Activated CD8-positive, alpha-beta memory T cell treated with anti-CD3 and anti-CD28 coated beads for 1 hour (primary cell): ENCODE results near the gene WFIKKN1.
"Not testable (repeated sequence)": the region's sequence is repeated elsewhere in the genome, so short reads cannot be mapped to it uniquely, and the experiment has no call there.

Source experiments
- DNase-seq, 2 donors: peaks; one replicate each; pipeline ENCODE4 v3.0.0-alpha.2; 2020; ENCODE audit warnings: low read depth in 1 of 2; ENCODE audit errors: extremely low read depth in 1 of 2

The WFIKKN1 gene

GRCh38 chr16:593807-594206 is 37.0 kb upstream of the WFIKKN1 start:
- DNase-seq, result no peak

- no peak for DNase-seq
These were observed 35.7 kb upstream of the WFIKKN1 start for GRCh38 chr16:595094-595528.

GRCh38 chr16:595942-596735 is 34.6 kb upstream of the WFIKKN1 start:
- DNase-seq, result no peak

- no peak for DNase-seq
These were observed 34.1 kb upstream of the WFIKKN1 start for GRCh38 chr16:596736-597060.

GRCh38 chr16:597655-598054 is 33.1 kb upstream of the WFIKKN1 start:
- not testable (repeated sequence) for DNase-seq

- DNase-seq, result no peak
These were observed 31.7 kb upstream of the WFIKKN1 start for GRCh38 chr16:598823-599739.

GRCh38 chr16:600781-601180 is 30.0 kb upstream of the WFIKKN1 start:
- DNase-seq, result no peak

GRCh38 chr16:603933-604332 is 26.9 kb upstream of the WFIKKN1 start:
- DNase-seq, result no peak

GRCh38 chr16:606656-607307 is 24.0 kb upstream of the WFIKKN1 start:
- no peak for DNase-seq

- DNase-seq, result no peak
These were observed 22.8 kb upstream of the WFIKKN1 start for GRCh38 chr16:608019-608418.

- no peak for DNase-seq
These were observed 21.5 kb upstream of the WFIKKN1 start for GRCh38 chr16:609316-609715.

GRCh38 chr16:609984-610383 is 20.8 kb upstream of the WFIKKN1 start:
- DNase-seq, result no peak

GRCh38 chr16:610513-611381 is 20.0 kb upstream of the WFIKKN1 start:
- peak in 1 of 2 donors; percentile 35 for DNase-seq

- no peak for DNase-seq
These were observed 15.7 kb upstream of the WFIKKN1 start for GRCh38 chr16:615122-615521.

- DNase-seq, result no peak
These were observed 13.8 kb upstream of the WFIKKN1 start for GRCh38 chr16:616733-617586.

- no peak for DNase-seq
These were observed 12.9 kb upstream of the WFIKKN1 start for GRCh38 chr16:617855-618254.

- no peak for DNase-seq
These were observed 11.2 kb upstream of the WFIKKN1 start for GRCh38 chr16:619476-620100.

GRCh38 chr16:620700-621525 is 9.9 kb upstream of the WFIKKN1 start:
- DNase-seq, result no peak
